ENCODE results near the gene NENF. TPM values are rescaled to one million over a fixed set of nuclear protein-coding genes. Genes with fewer than 3 reads are reported as not detected.
A peak's percentile ranks its signal among the peaks of the same experiment; 100 is the strongest.

NENF gene
- total RNA-seq, 4 donors from 2014 or later = 82.8 to 139 (median 84.6) TPM

DNA sequence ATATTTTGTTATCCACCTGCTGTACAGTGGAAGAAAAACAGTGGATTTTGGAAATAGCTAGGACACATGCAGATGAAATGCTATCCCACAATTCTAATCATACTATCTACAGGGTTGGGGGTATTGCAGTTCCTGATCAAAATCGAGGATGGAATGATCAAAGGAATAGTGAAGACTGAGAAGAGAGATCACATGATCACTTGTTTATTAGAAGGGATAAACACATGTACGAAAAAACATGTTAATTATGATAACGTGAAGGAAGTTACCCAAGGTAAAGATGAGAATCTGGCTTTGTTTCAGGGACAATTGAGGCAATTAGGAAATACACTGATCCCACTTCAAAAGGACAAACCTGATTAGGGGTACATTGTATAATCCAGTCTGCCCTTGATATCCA, 8.8 kb upstream of the NENF start:
- no peak for DNase-seq (ENCODE audit: low spot score in 2 of 2)
- 79 to 80% methylated on average over 3 of the region's 3 CpGs for WGBS, 2 donors
- H3K4me3 ChIP-seq (ENCODE audit: low read depth, poor library complexity, severe bottlenecking) = no peak overlapping the region
- TF ChIP-seq POLR2A (IDR thresholded peaks at IDR 0.05) = no peak
- TF ChIP-seq, protein P1, sequence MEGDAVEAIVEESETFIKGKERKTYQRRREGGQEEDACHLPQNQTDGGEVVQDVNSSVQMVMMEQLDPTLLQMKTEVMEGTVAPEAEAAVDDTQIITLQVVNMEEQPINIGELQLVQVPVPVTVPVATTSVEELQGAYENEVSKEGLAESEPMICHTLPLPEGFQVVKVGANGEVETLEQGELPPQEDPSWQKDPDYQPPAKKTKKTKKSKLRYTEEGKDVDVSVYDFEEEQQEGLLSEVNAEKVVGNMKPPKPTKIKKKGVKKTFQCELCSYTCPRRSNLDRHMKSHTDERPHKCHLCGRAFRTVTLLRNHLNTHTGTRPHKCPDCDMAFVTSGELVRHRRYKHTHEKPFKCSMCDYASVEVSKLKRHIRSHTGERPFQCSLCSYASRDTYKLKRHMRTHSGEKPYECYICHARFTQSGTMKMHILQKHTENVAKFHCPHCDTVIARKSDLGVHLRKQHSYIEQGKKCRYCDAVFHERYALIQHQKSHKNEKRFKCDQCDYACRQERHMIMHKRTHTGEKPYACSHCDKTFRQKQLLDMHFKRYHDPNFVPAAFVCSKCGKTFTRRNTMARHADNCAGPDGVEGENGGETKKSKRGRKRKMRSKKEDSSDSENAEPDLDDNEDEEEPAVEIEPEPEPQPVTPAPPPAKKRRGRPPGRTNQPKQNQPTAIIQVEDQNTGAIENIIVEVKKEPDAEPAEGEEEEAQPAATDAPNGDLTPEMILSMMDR (IDR thresholded peaks at IDR 0.05) = no peak
- intact Hi-C loops (cut with DNase I; ENCODE audit: low total_unique reads) = no loop called here

DNA sequence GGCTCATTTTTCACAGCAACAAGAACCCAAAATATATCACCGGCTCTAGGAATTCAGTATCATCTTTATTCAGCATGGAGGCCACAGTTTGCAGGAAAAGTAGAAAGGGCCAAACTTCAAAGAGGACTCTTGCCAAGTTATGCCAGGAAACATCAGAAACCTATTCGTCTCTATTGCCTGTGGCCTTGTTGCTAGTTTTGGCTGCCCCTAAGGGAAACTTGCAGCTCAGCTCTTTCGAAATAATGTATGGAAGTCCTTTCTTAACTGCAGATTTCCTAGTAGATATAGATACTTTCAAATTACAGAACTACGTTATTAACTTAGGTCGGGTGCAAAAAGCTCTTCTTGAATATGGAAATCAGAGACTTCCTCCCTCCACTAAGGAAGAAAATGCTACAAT, 4.2 kb upstream of the NENF start:
- intact Hi-C loops (cut with DNase I; ENCODE audit: low total_unique reads) = no loop called here
- no peak overlapping the region for H3K4me3 ChIP-seq (ENCODE audit: low read depth, poor library complexity, severe bottlenecking)
- DNase-seq (ENCODE audit: low spot score in 2 of 2) = no peak
- TF ChIP-seq, protein P1 (IDR thresholded peaks at IDR 0.05) = no peak
- no peak for TF ChIP-seq POLR2A (IDR thresholded peaks at IDR 0.05)
- WGBS, 2 donors = 47 to 51% methylated on average over 5 of the region's 5 CpGs

DNA sequence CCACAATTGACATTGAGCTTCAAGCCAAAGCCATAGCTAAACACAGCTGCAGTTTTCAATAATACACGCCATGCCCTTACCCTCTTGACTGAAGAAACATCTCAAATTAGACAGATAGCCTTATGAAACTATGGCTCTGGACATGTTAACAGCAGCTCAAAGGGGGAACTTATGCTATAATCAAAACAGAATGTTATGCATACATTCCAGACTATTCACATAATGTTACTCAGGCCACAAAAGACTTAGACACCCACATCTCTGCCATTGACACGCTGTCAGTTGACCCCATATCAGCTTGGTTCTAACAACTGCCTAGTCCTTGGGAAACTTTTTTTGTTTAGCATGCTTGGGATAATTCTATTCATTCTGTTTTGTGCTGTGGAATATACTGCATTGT, 2.3 kb upstream of the NENF start:
- H3K4me3 ChIP-seq (ENCODE audit: low read depth, poor library complexity, severe bottlenecking) = no peak overlapping the region
- intact Hi-C loops (cut with DNase I; ENCODE audit: low total_unique reads) = no loop called here
- WGBS, 2 donors = 83 to 85% methylated on average over 2 of the region's 2 CpGs
- DNase-seq (ENCODE audit: low spot score in 2 of 2) = no peak
- TF ChIP-seq, protein P1 (IDR thresholded peaks at IDR 0.05) = no peak
- no peak for TF ChIP-seq POLR2A (IDR thresholded peaks at IDR 0.05)

DNA sequence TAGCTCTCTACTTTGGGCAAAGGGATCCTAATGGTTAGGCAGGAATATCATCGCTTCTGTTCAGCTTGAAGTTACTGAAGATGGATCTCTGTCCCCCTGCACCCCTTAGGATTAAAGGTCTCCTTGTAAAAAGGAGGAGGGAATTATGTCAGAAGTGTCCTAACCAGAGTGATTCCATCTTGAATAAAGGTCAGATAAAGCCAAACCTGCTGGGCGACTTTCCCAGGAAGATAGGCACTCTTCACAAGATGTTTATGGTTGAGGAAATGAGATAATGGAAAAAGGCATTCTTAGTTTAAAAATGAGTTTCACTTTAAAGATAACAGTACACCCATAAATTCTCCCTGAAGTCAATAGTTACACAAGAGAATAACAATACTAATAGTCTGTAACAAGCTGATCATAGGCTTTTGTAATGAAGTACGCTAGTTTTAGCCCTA, 1.7 kb upstream of the NENF start:
- 74 to 76% methylated on average over 3 of the region's 3 CpGs for WGBS, 2 donors
- TF ChIP-seq, protein P1 (IDR thresholded peaks at IDR 0.05) = no peak
- no peak for TF ChIP-seq POLR2A (IDR thresholded peaks at IDR 0.05)
- DNase-seq (ENCODE audit: low spot score in 2 of 2) = peak in 1 of 2 donors; percentile 17
- H3K4me3 ChIP-seq (ENCODE audit: low read depth, poor library complexity, severe bottlenecking) = no peak overlapping the region
- intact Hi-C loops (cut with DNase I; ENCODE audit: low total_unique reads) = no loop called here

- no peak for TF ChIP-seq POLR2A (IDR thresholded peaks at IDR 0.05)
- TF ChIP-seq, protein P1 (IDR thresholded peaks at IDR 0.05) = no peak
- intact Hi-C loops (cut with DNase I; ENCODE audit: low total_unique reads) = no loop called here
- peak in 1 of 2 donors; percentile 50 for DNase-seq (ENCODE audit: low spot score in 2 of 2)
- H3K4me3 ChIP-seq (ENCODE audit: low read depth, poor library complexity, severe bottlenecking) = no peak overlapping the region
- 92 to 93% methylated on average over 9 of the region's 9 CpGs for WGBS, 2 donors
Observed at GRCh38 chr1:212431644-212432043, 1.1 kb upstream of the NENF start.

DNA sequence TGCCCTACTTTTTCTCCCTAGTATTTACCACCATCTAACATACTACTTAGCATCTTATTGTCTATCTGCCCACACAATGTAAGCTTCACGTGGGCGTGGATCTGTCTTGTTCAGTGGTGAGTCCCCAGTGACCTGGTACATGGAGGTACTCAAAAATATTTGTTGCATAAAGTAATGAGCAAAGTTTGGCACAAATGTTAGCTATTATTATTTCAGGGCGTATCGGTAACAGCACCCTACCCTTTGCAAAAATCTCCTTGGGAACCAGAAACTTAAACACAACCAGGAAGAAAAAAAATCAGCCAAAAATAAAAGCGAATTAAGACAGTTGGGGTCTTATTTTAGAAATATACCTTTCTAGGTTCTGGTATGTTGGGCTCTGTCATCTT, 454 bp upstream of the NENF start:
- no peak overlapping the region for H3K4me3 ChIP-seq (ENCODE audit: low read depth, poor library complexity, severe bottlenecking)
- TF ChIP-seq, protein P1 (IDR thresholded peaks at IDR 0.05) = no peak
- TF ChIP-seq POLR2A (IDR thresholded peaks at IDR 0.05) = no peak
- intact Hi-C loops (cut with DNase I; ENCODE audit: low total_unique reads) = no loop called here
- no peak for DNase-seq (ENCODE audit: low spot score in 2 of 2)
- WGBS, 2 donors = 10 to 15% methylated on average over 5 of the region's 5 CpGs
